GM08714 (cell line): ENCODE data around the gene XYLT1.
"Not testable (repeated sequence)": the region's sequence is repeated elsewhere in the genome, so short reads cannot be mapped to it uniquely, and the experiment has no call there.

Experiments
- H3K4me3 ChIP-seq: fragments of 200-500 bp; sonication (Bioruptor generic); 2 replicates; pipeline ENCODE4 v1.5.1; 2014; ENCODE audit warnings: mild to moderate bottlenecking, low read length, inconsistent platforms
- ZNF274 ChIP-seq: IDR thresholded peaks from 2 replicates; pipeline ENCODE4 v1.6.1; 2012; ENCODE audit warnings: mild to moderate bottlenecking, low read depth, low read length

Gene XYLT1

GRCh38 chr16:17324451-17324850, 146.3 kb downstream of the XYLT1 start:
- no peak overlapping the region for H3K4me3 ChIP-seq
- no peak for TF ChIP-seq ZNF274

GRCh38 chr16:17323171-17323570, 147.6 kb downstream of the XYLT1 start:
- H3K4me3 ChIP-seq: no peak overlapping the region
- TF ChIP-seq ZNF274: no peak

GRCh38 chr16:17321824-17322223, 148.9 kb downstream of the XYLT1 start:
- no peak overlapping the region for H3K4me3 ChIP-seq

GRCh38 chr16:17320009-17320408, 150.8 kb downstream of the XYLT1 start:
- TF ChIP-seq ZNF274: no peak
- H3K4me3 ChIP-seq: no peak overlapping the region

More at GRCh38 chr16:17321824-17322223, 148.9 kb downstream of the XYLT1 start:
- no peak for TF ChIP-seq ZNF274

- no peak for TF ChIP-seq ZNF274
Observed at GRCh38 chr16:17318238-17318637, 152.5 kb downstream of the XYLT1 start.

GRCh38 chr16:17316005-17316404, 154.8 kb downstream of the XYLT1 start:
- H3K4me3 ChIP-seq: no peak overlapping the region
- no peak for TF ChIP-seq ZNF274

More at GRCh38 chr16:17318238-17318637, 152.5 kb downstream of the XYLT1 start:
- H3K4me3 ChIP-seq: no peak overlapping the region

GRCh38 chr16:17313793-17314547, 156.8 kb downstream of the XYLT1 start:
- H3K4me3 ChIP-seq: no peak overlapping the region
- TF ChIP-seq ZNF274: no peak

DNA sequence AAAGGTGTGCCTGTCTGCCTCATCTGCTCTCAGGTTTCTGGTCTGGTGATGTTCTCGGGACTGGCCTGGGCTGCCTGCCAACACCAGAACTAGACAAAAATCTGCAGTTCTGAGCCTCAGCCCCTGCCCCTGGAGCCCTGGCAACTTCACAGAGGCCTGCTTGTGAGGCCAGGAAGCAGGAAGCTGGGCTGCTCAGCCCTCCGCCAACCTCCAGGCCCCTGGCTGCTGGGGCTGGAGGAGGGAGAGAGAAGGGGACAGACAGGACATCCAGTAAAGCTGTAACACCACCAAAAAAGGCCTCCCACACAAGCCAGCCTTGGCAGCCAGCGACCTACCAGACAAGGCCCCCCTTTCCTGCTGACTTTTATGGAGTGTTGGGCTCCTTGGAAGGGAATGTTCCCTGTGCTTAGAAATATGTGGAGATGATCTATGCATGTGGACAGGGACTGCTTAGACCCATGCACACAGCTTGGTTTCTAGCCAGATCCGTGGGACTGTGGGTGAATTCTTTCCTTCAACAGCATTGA, 157.6 kb downstream of the XYLT1 start:
- no peak overlapping the region for H3K4me3 ChIP-seq
- TF ChIP-seq ZNF274: no peak

GRCh38 chr16:17312094-17312710, 158.6 kb downstream of the XYLT1 start:
- H3K4me3 ChIP-seq: no peak overlapping the region
- no peak for TF ChIP-seq ZNF274

GRCh38 chr16:17311333-17312093, 159.2 kb downstream of the XYLT1 start:
- TF ChIP-seq ZNF274: no peak
- no peak overlapping the region for H3K4me3 ChIP-seq

- no peak for TF ChIP-seq ZNF274
- no peak overlapping the region for H3K4me3 ChIP-seq
Observed at GRCh38 chr16:17309510-17309909, 161.2 kb downstream of the XYLT1 start.

DNA sequence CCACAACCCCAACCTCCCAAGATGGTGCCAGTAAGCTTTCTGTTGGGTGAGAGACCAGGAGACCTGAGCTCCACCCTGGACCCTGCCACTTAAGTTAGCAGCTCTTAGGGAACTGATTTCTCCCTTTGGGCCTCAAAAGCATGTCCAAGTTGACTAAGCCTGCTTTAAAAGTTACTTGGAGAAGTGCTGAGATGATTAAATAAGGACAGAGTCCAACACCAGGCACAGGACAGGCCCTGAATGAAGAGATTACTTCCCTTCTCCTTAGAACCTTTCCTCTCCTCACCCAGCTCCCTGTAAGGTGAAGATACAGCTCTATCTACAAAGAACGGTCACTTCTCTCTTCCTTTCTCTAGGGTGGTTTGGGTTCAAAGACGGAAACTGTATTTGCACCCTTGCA, 162.6 kb downstream of the XYLT1 start:
- no peak for TF ChIP-seq ZNF274
- H3K4me3 ChIP-seq: no peak overlapping the region

- no peak overlapping the region for H3K4me3 ChIP-seq
- TF ChIP-seq ZNF274: no peak
Observed at GRCh38 chr16:17307504-17307903, 163.3 kb downstream of the XYLT1 start.

- no peak for TF ChIP-seq ZNF274
- H3K4me3 ChIP-seq: no peak overlapping the region
Observed at GRCh38 chr16:17306745-17307144, 164.0 kb downstream of the XYLT1 start.

DNA sequence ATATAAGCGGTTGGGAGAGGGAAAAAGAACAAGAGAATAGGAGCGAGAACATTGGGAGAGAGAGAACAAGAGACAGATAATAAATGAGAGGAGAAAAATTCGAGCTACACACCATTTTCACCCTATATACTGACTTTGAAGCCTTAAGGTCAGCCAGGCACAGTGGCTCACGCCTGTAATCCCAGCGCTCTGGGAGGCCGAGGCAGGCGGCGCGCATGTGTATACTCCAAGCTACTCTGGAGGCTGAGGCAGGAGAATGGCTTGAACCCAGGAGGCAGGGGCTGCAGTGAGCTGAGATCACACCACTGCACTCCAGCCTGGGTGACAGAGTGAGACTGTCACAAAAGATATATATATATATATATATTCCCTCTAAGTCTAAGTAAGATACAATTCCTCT, 164.5 kb downstream of the XYLT1 start:
- not testable (repeated sequence) for H3K4me3 ChIP-seq

DNA sequence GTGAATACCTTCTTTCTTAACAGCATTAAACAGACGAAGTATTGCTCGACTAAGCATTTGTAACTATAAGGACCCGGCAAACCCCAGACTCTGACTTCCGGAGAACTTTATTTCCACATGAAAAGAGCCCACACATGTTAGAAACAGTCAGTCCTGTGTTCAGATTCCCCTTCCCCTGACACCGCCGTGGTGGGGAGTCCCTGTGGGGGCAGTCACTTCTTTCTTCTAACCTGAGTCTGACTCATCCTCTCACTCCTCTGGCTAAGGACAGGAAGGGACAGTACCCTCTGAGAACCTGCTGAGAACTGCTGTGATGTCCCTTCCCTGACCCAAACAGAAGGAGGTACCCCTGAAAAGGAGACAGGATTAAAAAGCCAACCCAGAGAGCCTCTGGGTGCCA, 165.1 kb downstream of the XYLT1 start:
- TF ChIP-seq ZNF274: no peak
- H3K4me3 ChIP-seq: no peak overlapping the region
